Measurements from ENCODE around the gene DHRS7B. TPM values are rescaled to one million over a fixed set of nuclear protein-coding genes. Genes with fewer than 3 reads are reported as not detected.
"Not testable (repeated sequence)": the region's sequence is repeated elsewhere in the genome, so short reads cannot be mapped to it uniquely, and the experiment has no call there.

DHRS7B gene
- total and polyA plus RNA-seq, 5 experiments from 2014 or later, result 6.4 to 11.7 (median 8.0) TPM

- DNase-seq (no peak), ATAC-seq (no peak)
- Mint-ChIP-seq H3K4me3 (no peak overlapping the region), H3K4me1 (peaks cover 0 to 4% (median 0%) of the 10 kb centered on the region in 4 donors), H3K27ac (no peak overlapping the region), H3K9me3 (no peaks in the 10 kb centered on the region), H3K36me3 (peaks cover 4 to 12% (median 4%) of the 10 kb centered on the region in 3 donors), H3K27me3 (no peaks in the 10 kb centered on the region)
- POLR2A ChIA-PET, result no interaction called here
Observed at GRCh38 chr17:21223086-21223485, 96.3 kb downstream of the DHRS7B start.

- H3K27me3 Mint-ChIP-seq, ATAC-seq, H3K4me3 Mint-ChIP-seq, H3K27ac Mint-ChIP-seq, DNase-seq, H3K9me3 Mint-ChIP-seq, H3K36me3 Mint-ChIP-seq, H3K4me1 Mint-ChIP-seq, POLR2A ChIA-PET: not testable (repeated sequence)
Observed at GRCh38 chr17:21227277-21227676, 100.5 kb downstream of the DHRS7B start.

GRCh38 chr17:21228111-21228510 lies 101.3 kb downstream of the DHRS7B start:
- POLR2A ChIA-PET, result no interaction called here
- Mint-ChIP-seq H3K36me3 (peaks cover 0 to 9% (median 0%) of the 10 kb centered on the region in 3 donors), H3K4me3 (no peak overlapping the region), H3K27me3 (no peaks in the 10 kb centered on the region), H3K4me1 (peaks cover 0 to 3% (median 0%) of the 10 kb centered on the region in 4 donors), H3K27ac (peak overlapping the region in 4 of 10 donors; percentile 19 to 52 (median 31)), H3K9me3 (peaks cover 0 to 14% (median 4%) of the 10 kb centered on the region in 9 donors)
- DNase-seq (no peak), ATAC-seq (no peak)

DNA sequence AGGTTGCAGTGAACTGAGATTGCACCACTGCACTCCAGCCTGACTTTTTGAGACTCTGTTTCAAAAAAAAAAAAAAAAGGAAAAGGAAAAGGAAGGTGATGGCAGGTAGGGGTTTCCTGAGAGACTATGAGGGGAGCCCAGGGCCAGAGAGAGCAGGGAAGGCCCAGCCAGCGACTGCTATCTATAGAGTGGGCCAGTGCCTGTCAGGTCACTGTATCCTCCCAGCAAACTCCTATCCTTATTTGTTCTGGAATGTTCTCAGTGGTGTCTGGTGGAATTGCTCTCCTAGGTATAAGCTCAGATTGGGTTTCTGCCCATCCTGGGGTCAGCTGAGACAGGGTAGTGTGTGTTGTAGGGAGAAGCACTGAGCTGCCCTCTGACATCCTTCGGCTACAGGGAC lies 102.1 kb downstream of the DHRS7B start:
- ATAC-seq (no peak), DNase-seq (no peak)
- H3K36me3 Mint-ChIP-seq, result peaks cover 0 to 9% (median 0%) of the 10 kb centered on the region in 3 donors
- peaks cover 0 to 3% (median 0%) of the 10 kb centered on the region in 4 donors for H3K4me1 Mint-ChIP-seq
- POLR2A ChIA-PET, result no interaction called here
- H3K9me3 Mint-ChIP-seq, result peaks cover 0 to 14% (median 4%) of the 10 kb centered on the region in 9 donors
- H3K27me3 Mint-ChIP-seq, result no peaks in the 10 kb centered on the region
- H3K4me3 Mint-ChIP-seq, result no peak overlapping the region
- peak overlapping the region in 2 of 10 donors; percentile 19 to 56 for H3K27ac Mint-ChIP-seq

DNA sequence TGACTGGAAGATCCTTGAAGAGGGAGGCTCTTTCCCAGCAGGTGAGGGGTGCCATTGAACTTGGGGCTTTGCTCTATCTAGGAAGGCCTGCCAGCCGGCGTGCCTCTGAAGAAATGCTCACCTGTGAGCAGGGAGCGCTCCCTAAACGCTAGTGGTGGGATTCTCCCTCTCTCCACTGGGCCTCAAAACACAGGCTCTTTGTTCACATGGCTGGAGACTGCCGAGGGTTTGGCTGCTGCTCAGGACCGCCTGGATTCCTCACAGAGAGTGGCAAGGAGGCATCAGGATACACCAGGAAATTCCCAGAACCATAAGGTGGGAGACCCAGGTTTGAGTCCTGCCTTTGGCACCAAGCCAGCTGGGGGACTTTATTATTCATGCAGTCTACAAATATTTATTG lies 104.8 kb downstream of the DHRS7B start:
- DNase-seq (no peak), ATAC-seq (no peak)
- Mint-ChIP-seq H3K27me3 (no peaks in the 10 kb centered on the region), H3K4me1 (peaks cover 0 to 12% (median 0%) of the 10 kb centered on the region in 4 donors), H3K36me3 (peaks cover 0 to 9% (median 0%) of the 10 kb centered on the region in 3 donors), H3K4me3 (no peak overlapping the region), H3K9me3 (peaks cover 0 to 14% (median 4%) of the 10 kb centered on the region in 9 donors), H3K27ac (no peak overlapping the region)
- POLR2A ChIA-PET, result no interaction called here

DNA sequence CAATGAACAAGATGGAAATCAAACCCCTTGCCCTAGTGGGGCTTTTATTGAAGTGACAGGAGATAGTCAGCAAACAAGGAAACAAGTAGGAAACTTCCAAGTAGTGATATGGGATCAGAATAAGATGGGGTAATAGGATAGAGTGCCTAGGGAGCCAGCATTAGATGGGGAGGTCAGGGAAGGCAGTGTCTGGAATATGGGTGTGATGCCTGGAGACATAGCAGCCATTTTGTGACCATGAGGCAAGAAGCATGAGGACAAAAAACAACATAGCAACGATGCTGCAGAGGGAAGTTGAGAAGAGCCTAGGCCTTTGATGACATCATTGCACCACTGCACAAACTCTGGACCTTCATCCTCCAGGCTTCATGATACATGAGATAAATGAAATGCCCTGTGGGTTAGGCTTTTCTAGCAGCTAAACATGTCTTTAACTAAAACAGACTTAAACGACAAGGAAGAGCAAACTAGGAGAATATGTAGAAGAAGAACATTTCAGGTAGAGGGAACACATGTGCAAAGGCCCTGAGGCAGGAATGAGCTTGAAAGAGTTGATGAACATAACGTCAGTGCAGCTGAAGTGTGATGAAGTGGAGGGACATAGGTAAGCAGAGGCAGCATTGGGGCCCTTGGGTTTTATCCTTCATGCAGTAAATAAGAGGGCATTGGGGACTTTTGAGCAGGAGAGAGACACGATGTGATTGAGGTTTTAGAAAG lies 105.4 kb downstream of the DHRS7B start:
- no peak overlapping the region for H3K4me3 Mint-ChIP-seq
- ATAC-seq (no peak), DNase-seq (no peak)
- POLR2A ChIA-PET, result interaction anchor here (0.6 kb wide), 1 partner anchor 54 kb away, joined by 5 read pairs; no protein-coding TSS in a partner anchor
- H3K4me1 Mint-ChIP-seq, result peaks cover 0 to 12% (median 0%) of the 10 kb centered on the region in 4 donors
- peaks cover 0 to 9% (median 0%) of the 10 kb centered on the region in 3 donors for H3K36me3 Mint-ChIP-seq
- H3K27ac Mint-ChIP-seq, result peak overlapping the region in 1 of 10 donors; percentile 7
- no peaks in the 10 kb centered on the region for H3K27me3 Mint-ChIP-seq
- peaks cover 0 to 14% (median 4%) of the 10 kb centered on the region in 9 donors for H3K9me3 Mint-ChIP-seq

GRCh38 chr17:21233581-21234347 lies 107.0 kb downstream of the DHRS7B start:
- Mint-ChIP-seq H3K27me3 (no peaks in the 10 kb centered on the region), H3K4me1 (peaks cover 0 to 14% (median 0%) of the 10 kb centered on the region in 4 donors), H3K36me3 (peaks cover 0 to 9% (median 0%) of the 10 kb centered on the region in 3 donors), H3K9me3 (peaks cover 0 to 14% (median 4%) of the 10 kb centered on the region in 9 donors), H3K27ac (peak overlapping the region in 2 of 10 donors; percentile 6 to 37), H3K4me3 (no peak overlapping the region)
- DNase-seq, result no peak
- ATAC-seq, result no peak
- POLR2A ChIA-PET, result no interaction called here

GRCh38 chr17:21235921-21236320 lies 109.2 kb downstream of the DHRS7B start:
- Mint-ChIP-seq H3K9me3 (peaks cover 0 to 14% (median 4%) of the 10 kb centered on the region in 9 donors), H3K27ac (no peak overlapping the region), H3K4me1 (peaks cover 0 to 15% (median 0%) of the 10 kb centered on the region in 4 donors), H3K4me3 (no peak overlapping the region), H3K36me3 (peaks cover 0 to 9% (median 0%) of the 10 kb centered on the region in 3 donors), H3K27me3 (no peaks in the 10 kb centered on the region)
- DNase-seq (no peak), ATAC-seq (no peak)
- POLR2A ChIA-PET, result no interaction called here

- Mint-ChIP-seq H3K4me3 (no peak overlapping the region), H3K27ac (peak overlapping the region in 1 of 10 donors; percentile 5), H3K36me3 (no peaks in the 10 kb centered on the region), H3K27me3 (no peaks in the 10 kb centered on the region), H3K9me3 (no peaks in the 10 kb centered on the region), H3K4me1 (peaks cover 0 to 15% (median 1%) of the 10 kb centered on the region in 4 donors)
- POLR2A ChIA-PET, result interaction anchor here (1.1 to 1.5 kb wide), 2 partner anchors 9 to 28 kb away, joined by 3 to 4 read pairs; no protein-coding TSS in a partner anchor
- DNase-seq (peak in 1 of 10 donors; percentile 45), ATAC-seq (no peak)
Observed at GRCh38 chr17:21239680-21240368, 113.1 kb downstream of the DHRS7B start.

DNA sequence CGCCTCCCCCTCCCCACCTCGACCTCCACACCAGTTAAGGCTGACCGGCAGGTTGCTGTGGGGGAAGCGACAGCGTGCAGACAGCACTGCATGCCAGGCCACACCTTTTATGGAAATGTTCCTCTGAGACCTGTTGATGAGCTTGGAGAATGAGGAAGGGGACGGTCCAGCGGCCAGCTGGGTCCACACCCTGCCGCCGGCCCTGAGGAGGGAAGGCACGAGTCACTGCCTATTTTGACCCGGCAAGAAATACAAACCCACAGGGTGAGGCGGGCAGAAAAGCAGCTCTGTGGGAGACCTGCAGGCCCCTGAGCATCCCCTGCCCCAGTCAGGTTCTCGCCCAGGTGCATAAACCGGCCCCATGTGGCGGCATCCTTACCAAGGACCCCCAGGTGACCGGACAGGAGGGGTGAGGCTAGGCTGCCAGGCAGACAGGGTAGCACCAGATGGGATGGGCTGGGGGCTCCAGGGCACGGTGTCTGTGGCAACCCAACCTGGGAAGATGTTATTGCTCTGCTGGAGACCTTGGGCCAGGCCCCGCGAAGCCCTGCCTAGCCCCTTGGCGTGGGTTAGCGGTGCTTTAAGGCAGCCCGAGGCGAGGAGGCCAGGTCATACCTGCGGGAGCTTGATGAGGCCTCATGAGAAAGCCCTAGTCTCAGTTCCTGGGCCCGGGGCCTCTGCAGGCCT lies 113.7 kb downstream of the DHRS7B start:
- no peaks in the 10 kb centered on the region for H3K9me3 Mint-ChIP-seq
- POLR2A ChIA-PET, result interaction anchor here (0.9 to 1.5 kb wide), 2 partner anchors 27 to 28 kb away, joined by 3 read pairs; no protein-coding TSS in a partner anchor
- no peaks in the 10 kb centered on the region for H3K36me3 Mint-ChIP-seq
- DNase-seq (peak in 1 of 10 donors; percentile 59), ATAC-seq (no peak)
- H3K4me1 Mint-ChIP-seq, result peaks cover 0 to 12% (median 4%) of the 10 kb centered on the region in 4 donors
- no peak overlapping the region for H3K4me3 Mint-ChIP-seq
- H3K27me3 Mint-ChIP-seq, result no peaks in the 10 kb centered on the region
- H3K27ac Mint-ChIP-seq, result no peak overlapping the region

Data from naive thymus-derived CD8-positive, alpha-beta T cell (primary cell).